ENCODE results near the gene PTPRD. TPM values are rescaled to one million over a fixed set of nuclear protein-coding genes. Genes with fewer than 3 reads are reported as not detected.

PTPRD gene
- total RNA-seq, 1 experiment from 2014 or later: 69.6 TPM

GRCh38 chr9:8766096-8766495 lies 1846.7 kb downstream of the PTPRD start (continued):
- no peak for TF ChIP-seq SP1 (CRISPR knock-in tag; conservative IDR thresholded peaks at IDR 0.05)
- TF ChIP-seq ATF6 (CRISPR knock-in tag; IDR thresholded peaks at IDR 0.05): no peak
- no peak for TF ChIP-seq TCF7 (CRISPR knock-in tag; IDR thresholded peaks at IDR 0.05; ENCODE audit: low read depth)
- no peak for TF ChIP-seq ZNF138 (CRISPR knock-in tag; conservative IDR thresholded peaks at IDR 0.05)
- TF ChIP-seq MYBL2 (CRISPR knock-in tag; IDR thresholded peaks at IDR 0.05): no peak
- TF ChIP-seq ZNF263 (CRISPR knock-in tag; IDR thresholded peaks at IDR 0.05; ENCODE audit: low read depth): no peak
- no peak for TF ChIP-seq MXD4 (CRISPR knock-in tag; IDR thresholded peaks at IDR 0.05; ENCODE audit: borderline replicate concordance)
- no peak for TF ChIP-seq ZMAT4 (CRISPR knock-in tag; IDR thresholded peaks at IDR 0.05)
- no peak for TF ChIP-seq SMAD3 (CRISPR knock-in tag; IDR thresholded peaks at IDR 0.05; ENCODE audit: borderline replicate concordance)
- no peak for TF ChIP-seq ZNF425 (CRISPR knock-in tag; conservative IDR thresholded peaks at IDR 0.05)
- TF ChIP-seq ZBTB43 (CRISPR knock-in tag; IDR thresholded peaks at IDR 0.05): no peak
- TF ChIP-seq ZNF396 (CRISPR knock-in tag; IDR thresholded peaks at IDR 0.05; ENCODE audit: borderline replicate concordance): no peak
- TF ChIP-seq GTF2I (CRISPR knock-in tag; conservative IDR thresholded peaks at IDR 0.05): no peak
- no peak for TF ChIP-seq TP53 (CRISPR knock-in tag; IDR thresholded peaks at IDR 0.05)

GRCh38 chr9:8764051-8764450 lies 1848.8 kb downstream of the PTPRD start:
- H3K4me1 Mint-ChIP-seq: peaks cover 14% of the 10 kb centered on the region
- peaks cover 5% of the 10 kb centered on the region; the same call in 1 of the 2 replicates for H3K9me3 Mint-ChIP-seq
- CTCF ChIA-PET: no interaction called here
- POLR2A ChIA-PET: interaction anchor here (0.7 kb wide), 1 partner anchor 16 kb away, joined by 3 read pairs; no protein-coding TSS in a partner anchor
- H3K36me3 Mint-ChIP-seq: no peaks in the 10 kb centered on the region
- DNase-seq (ENCODE audit: low spot score) (no peak), ATAC-seq (no peak)
- no peak overlapping the region for H3K27ac Mint-ChIP-seq
- H3K4me3 Mint-ChIP-seq: no peak overlapping the region
- TF ChIP-seq CREB1 (CRISPR knock-in tag; IDR thresholded peaks at IDR 0.05) (no peak), NR2C2 (CRISPR knock-in tag; IDR thresholded peaks at IDR 0.05) (no peak), ZNF281 (CRISPR knock-in tag; IDR thresholded peaks at IDR 0.05) (no peak), TEAD4 (CRISPR knock-in tag; IDR thresholded peaks at IDR 0.05) (no peak), GTF2I (CRISPR knock-in tag; conservative IDR thresholded peaks at IDR 0.05) (no peak)
- no peaks in the 10 kb centered on the region for H3K27me3 Mint-ChIP-seq (ENCODE audit: low read depth)
